HEK293 (cell line): ENCODE results near the gene APELA.

ENCODE experiments used
- CTCF ChIP-seq: fragments of 450-650 bp; formaldehyde crosslinking; IDR thresholded peaks from 2 replicates; pipeline ENCODE4 v1.5.1; 2016; ENCODE audit warnings: missing biosample characterization, missing genetic modification characterization
- KLF10 ChIP-seq: fragments of 450-650 bp; IDR thresholded peaks from 2 replicates; pipeline ENCODE4 v1.5.1; 2018; ENCODE audit warnings: missing biosample characterization, mild to moderate bottlenecking, missing genetic modification characterization
- MYNN ChIP-seq: fragments of 450-650 bp; formaldehyde crosslinking; IDR thresholded peaks from 2 replicates; pipeline ENCODE4 v1.5.1; 2016; ENCODE audit warnings: missing biosample characterization, missing genetic modification characterization, borderline replicate concordance
- TSHZ1 ChIP-seq: fragments of 450-650 bp; formaldehyde crosslinking; IDR thresholded peaks from 2 replicates; pipeline ENCODE4 v1.5.1; 2016; ENCODE audit warnings: missing biosample characterization, missing genetic modification characterization, borderline replicate concordance
- ZBTB20 ChIP-seq: fragments of 450-650 bp; formaldehyde crosslinking; IDR thresholded peaks from 2 replicates; pipeline ENCODE4 v1.5.1; 2016; ENCODE audit warnings: missing biosample characterization, missing genetic modification characterization
- ZNF114 ChIP-seq: fragments of 450-650 bp; formaldehyde crosslinking; IDR thresholded peaks from 2 replicates; pipeline ENCODE4 v1.5.0; 2017; ENCODE audit warnings: missing biosample characterization, missing genetic modification characterization
- ZNF175 ChIP-seq: fragments of 450-650 bp; formaldehyde crosslinking; IDR thresholded peaks from 2 replicates; pipeline ENCODE4 v1.5.1; 2016; ENCODE audit warnings: missing biosample characterization, missing genetic modification characterization
- ZNF398 ChIP-seq: fragments of 450-650 bp; formaldehyde crosslinking; IDR thresholded peaks from 2 replicates; pipeline ENCODE4 v1.5.1; 2017; ENCODE audit warnings: missing biosample characterization, missing genetic modification characterization
- ZNF530 ChIP-seq: fragments of 450-650 bp; formaldehyde crosslinking; IDR thresholded peaks from 2 replicates; pipeline ENCODE4 v1.5.1; 2016; ENCODE audit warnings: low read depth, missing biosample characterization, missing genetic modification characterization
- ZNF76 ChIP-seq: fragments of 450-650 bp; formaldehyde crosslinking; IDR thresholded peaks from 2 replicates; pipeline ENCODE4; 2016; ENCODE audit warnings: low read depth, missing biosample characterization, missing genetic modification characterization, borderline replicate concordance
- ZNF792 ChIP-seq: fragments of 450-650 bp; formaldehyde crosslinking; IDR thresholded peaks from 2 replicates; pipeline ENCODE4 v1.5.1; 2016; ENCODE audit warnings: missing biosample characterization, missing genetic modification characterization
- ZSCAN16 ChIP-seq: fragments of 450-650 bp; formaldehyde crosslinking; IDR thresholded peaks from 2 replicates; pipeline ENCODE4 v1.5.1; 2016; ENCODE audit warnings: missing biosample characterization, missing genetic modification characterization
- TF ChIP-seq, protein P1 (sequence below): sonication (generic); formaldehyde crosslinking; IDR thresholded peaks from 2 replicates; pipeline ENCODE4 v1.8.1; 2022; ENCODE audit warnings: mild to moderate bottlenecking, moderate library complexity, missing genetic modification reagents
- TF ChIP-seq, protein P2 (sequence below): fragments of 450-650 bp; formaldehyde crosslinking; IDR thresholded peaks from 2 replicates; pipeline ENCODE4 v1.5.1; 2016; ENCODE audit warnings: missing biosample characterization, missing genetic modification characterization

- TF ChIP-seq, protein P1, sequence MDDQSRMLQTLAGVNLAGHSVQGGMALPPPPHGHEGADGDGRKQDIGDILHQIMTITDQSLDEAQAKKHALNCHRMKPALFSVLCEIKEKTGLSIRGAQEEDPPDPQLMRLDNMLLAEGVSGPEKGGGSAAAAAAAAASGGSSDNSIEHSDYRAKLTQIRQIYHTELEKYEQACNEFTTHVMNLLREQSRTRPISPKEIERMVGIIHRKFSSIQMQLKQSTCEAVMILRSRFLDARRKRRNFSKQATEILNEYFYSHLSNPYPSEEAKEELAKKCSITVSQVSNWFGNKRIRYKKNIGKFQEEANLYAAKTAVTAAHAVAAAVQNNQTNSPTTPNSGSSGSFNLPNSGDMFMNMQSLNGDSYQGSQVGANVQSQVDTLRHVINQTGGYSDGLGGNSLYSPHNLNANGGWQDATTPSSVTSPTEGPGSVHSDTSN (CRISPR knock-in tag), result no peak
- TF ChIP-seq CTCF (tag by site-specific recombination), result no peak
- no peak for TF ChIP-seq ZNF792
- TF ChIP-seq ZNF114 (tag by site-specific recombination), result no peak
- TF ChIP-seq ZNF76 (tag by site-specific recombination), result no peak
- no peak for TF ChIP-seq TSHZ1
- TF ChIP-seq ZNF530, result no peak
- TF ChIP-seq ZNF398 (tag by site-specific recombination), result no peak
- TF ChIP-seq ZBTB20 (tag by site-specific recombination), result no peak
- TF ChIP-seq MYNN (tag by site-specific recombination), result no peak
- TF ChIP-seq KLF10 (tag by site-specific recombination), result no peak
- TF ChIP-seq, protein P2, sequence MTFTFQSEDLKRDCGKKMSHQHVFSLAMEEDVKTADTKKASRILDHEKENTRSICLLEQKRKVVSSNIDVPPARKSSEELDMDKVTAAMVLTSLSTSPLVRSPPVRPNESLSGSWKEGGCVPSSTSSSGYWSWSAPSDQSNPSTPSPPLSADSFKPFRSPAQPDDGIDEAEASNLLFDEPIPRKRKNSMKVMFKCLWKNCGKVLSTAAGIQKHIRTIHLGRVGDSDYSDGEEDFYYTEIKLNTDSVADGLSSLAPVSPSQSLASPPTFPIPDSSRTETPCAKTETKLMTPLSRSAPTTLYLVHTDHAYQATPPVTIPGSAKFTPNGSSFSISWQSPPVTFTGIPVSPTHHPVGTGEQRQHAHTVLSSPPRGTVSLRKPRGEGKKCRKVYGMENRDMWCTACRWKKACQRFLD (tag by site-specific recombination), result no peak
- no peak for TF ChIP-seq ZSCAN16 (tag by site-specific recombination)
- TF ChIP-seq ZNF175, result no peak
Observed at GRCh38 chr4:164880489-164881262, 3.7 kb downstream of the APELA start.
